Muscle of leg (tissue), 11 donors: ENCODE data around the gene PFKM. TPM values are rescaled to one million over a fixed set of nuclear protein-coding genes. Genes with fewer than 3 reads are reported as not detected.

Experiments
- DNase-seq: peaks from one replicate; pipeline ENCODE4 v3.0.0; 2013
- H3K27ac ChIP-seq: one replicate; pipeline ENCODE4 v1.5.1; 2013; ENCODE audit warnings: mild to moderate bottlenecking, low read length, control low read depth
- H3K27me3 ChIP-seq: one replicate; pipeline ENCODE4 v1.6.1; 2013; ENCODE audit warnings: low read length; ENCODE audit not compliant: control insufficient read depth, insufficient read depth
- H3K36me3 ChIP-seq: one replicate; pipeline ENCODE4 v1.6.1; 2013; ENCODE audit warnings: low read length; ENCODE audit not compliant: control insufficient read depth, insufficient read depth
- H3K4me1 ChIP-seq: one replicate; pipeline ENCODE4 v1.6.1; 2013; ENCODE audit warnings: low read length; ENCODE audit not compliant: control insufficient read depth, insufficient read depth
- H3K4me3 ChIP-seq: one replicate; pipeline ENCODE4 v1.5.1; 2013; ENCODE audit warnings: low read length, control low read depth
- H3K9me3 ChIP-seq: replicated peaks from 2 replicates; pipeline ENCODE4 v1.6.1; 2013; ENCODE audit warnings: low read depth, low read length; ENCODE audit not compliant: control insufficient read depth
- WGBS: methylation state at CpG from one replicate; pipeline ENCODE4 v1.1.5; 2013; ENCODE audit warnings: missing lambda C conversion rate; ENCODE audit not compliant: insufficient coverage; 5-methylcytosine and 5-hydroxymethylcytosine counted together
- polyA plus RNA-seq, 8 donors: library from polyadenylated mRNA; unstranded; fragments of 120-200 nt; gene quantifications; one replicate each; pipeline versions ENCODE4 v1.2.1 to v1.2.3, GENCODE V29; 2013; ENCODE audit warnings: inconsistent platforms in 1 of 8, low replicate concordance in 1 of 8; ENCODE audit not compliant: insufficient read length in 8 of 8, insufficient read depth in 1 of 8
- total RNA-seq: library from RNA; stranded (reverse); fragments of 120-200 nt; gene quantifications from one replicate; pipeline ENCODE4 v1.2.4, GENCODE V29; 2013

Gene PFKM
- total and polyA plus RNA-seq, 9 donors, result 187 to 287 (median 242) TPM

- DNase-seq, result no peak
- no peaks in the 10 kb centered on the region for H3K27me3 ChIP-seq
- no peak overlapping the region for H3K4me3 ChIP-seq
- H3K27ac ChIP-seq, result no peak overlapping the region
- no peaks in the 10 kb centered on the region for H3K4me1 ChIP-seq
- H3K9me3 ChIP-seq, result no peaks in the 10 kb centered on the region
- WGBS, result 96% methylated on average over 2 of the region's 5 CpGs
- H3K36me3 ChIP-seq, result peaks cover 18% of the 10 kb centered on the region
Measured at GRCh38 chr12:48078901-48079300, 40.3 kb upstream of the PFKM start.

GRCh38 chr12:48080285-48080684 lies 38.9 kb upstream of the PFKM start:
- no peak overlapping the region for H3K27ac ChIP-seq
- H3K27me3 ChIP-seq, result no peaks in the 10 kb centered on the region
- no peak overlapping the region for H3K4me3 ChIP-seq
- no peaks in the 10 kb centered on the region for H3K9me3 ChIP-seq
- no CpG with 5 or more reads among the region's 5 CpGs for WGBS
- no peaks in the 10 kb centered on the region for H3K4me1 ChIP-seq
- peaks cover 21% of the 10 kb centered on the region for H3K36me3 ChIP-seq
- DNase-seq, result no peak

GRCh38 chr12:48080821-48081220 lies 38.3 kb upstream of the PFKM start:
- no peak for DNase-seq

GRCh38 chr12:48084066-48084465 lies 35.1 kb upstream of the PFKM start:
- peaks cover 37% of the 10 kb centered on the region for H3K36me3 ChIP-seq
- no peaks in the 10 kb centered on the region for H3K4me1 ChIP-seq
- H3K4me3 ChIP-seq, result no peak overlapping the region
- H3K27ac ChIP-seq, result no peak overlapping the region
- H3K9me3 ChIP-seq, result no peaks in the 10 kb centered on the region
- DNase-seq, result peak; percentile 32
- no CpG with 5 or more reads among the region's 1 CpG for WGBS
- no peaks in the 10 kb centered on the region for H3K27me3 ChIP-seq

More at GRCh38 chr12:48080821-48081220, 38.3 kb upstream of the PFKM start:
- Histone ChIP-seq H3K27ac (no peak overlapping the region), H3K9me3 (no peaks in the 10 kb centered on the region), H3K27me3 (no peaks in the 10 kb centered on the region), H3K36me3 (peaks cover 26% of the 10 kb centered on the region), H3K4me3 (no peak overlapping the region), H3K4me1 (no peaks in the 10 kb centered on the region)
- no CpG with 5 or more reads among the region's 3 CpGs for WGBS

- DNase-seq, result no peak
- H3K4me1 ChIP-seq, result no peaks in the 10 kb centered on the region
- 80% methylated on average over 7 of the region's 12 CpGs for WGBS
- peaks cover 39% of the 10 kb centered on the region for H3K36me3 ChIP-seq
- H3K4me3 ChIP-seq, result no peak overlapping the region
- H3K27ac ChIP-seq, result no peak overlapping the region
- H3K27me3 ChIP-seq, result no peaks in the 10 kb centered on the region
- H3K9me3 ChIP-seq, result no peaks in the 10 kb centered on the region
Measured at GRCh38 chr12:48084841-48085460, 34.2 kb upstream of the PFKM start.

- Histone ChIP-seq H3K36me3 (peaks cover 38% of the 10 kb centered on the region), H3K9me3 (no peaks in the 10 kb centered on the region), H3K27ac (no peak overlapping the region), H3K27me3 (no peaks in the 10 kb centered on the region), H3K4me3 (no peak overlapping the region), H3K4me1 (no peaks in the 10 kb centered on the region)
- no peak for DNase-seq
- WGBS, result no CpG with 5 or more reads among the region's 3 CpGs
Measured at GRCh38 chr12:48086327-48086726, 32.8 kb upstream of the PFKM start.

GRCh38 chr12:48092611-48093010 lies 26.6 kb upstream of the PFKM start:
- Histone ChIP-seq H3K27ac (no peak overlapping the region), H3K4me1 (no peaks in the 10 kb centered on the region), H3K9me3 (no peaks in the 10 kb centered on the region), H3K36me3 (peaks cover 34% of the 10 kb centered on the region), H3K27me3 (no peaks in the 10 kb centered on the region), H3K4me3 (no peak overlapping the region)
- no CpG with 5 or more reads among the region's 1 CpG for WGBS
- DNase-seq, result peak; percentile 25

- Histone ChIP-seq H3K27me3 (no peaks in the 10 kb centered on the region), H3K4me3 (peak overlapping the region; percentile 1), H3K27ac (no peak overlapping the region), H3K4me1 (peaks cover 10% of the 10 kb centered on the region), H3K9me3 (no peaks in the 10 kb centered on the region), H3K36me3 (no peaks in the 10 kb centered on the region)
- DNase-seq, result no peak
- 67% methylated on average over 1 of the region's 4 CpGs for WGBS
Measured at GRCh38 chr12:48104531-48104930, 14.6 kb upstream of the PFKM start.

GRCh38 chr12:48105321-48105866 lies 13.8 kb upstream of the PFKM start:
- Histone ChIP-seq H3K4me1 (peaks cover 10% of the 10 kb centered on the region), H3K9me3 (no peaks in the 10 kb centered on the region), H3K4me3 (peak overlapping the region; percentile 79), H3K27me3 (peaks cover under 1% of the 10 kb centered on the region), H3K36me3 (no peaks in the 10 kb centered on the region), H3K27ac (peak overlapping the region; percentile 99)
- under 1% methylated on average over 22 of the region's 30 CpGs for WGBS
- no peak for DNase-seq

GRCh38 chr12:48105867-48106680 lies 13.1 kb upstream of the PFKM start, which contains the start of gene SENP1:
Gene SENP1, minus strand, starts transcription at chr12:48106079. Its CDS starts 4,607 bp downstream, at chr12:48101472.
- peaks cover 2% of the 10 kb centered on the region for H3K27me3 ChIP-seq
- no peaks in the 10 kb centered on the region for H3K36me3 ChIP-seq
- peaks cover 10% of the 10 kb centered on the region for H3K4me1 ChIP-seq
- no peaks in the 10 kb centered on the region for H3K9me3 ChIP-seq
- H3K27ac ChIP-seq, result peak within 1 kb of the TSS; percentile 99
- DNase-seq, result peak; percentile 94
- WGBS, result under 1% methylated on average over 38 of the region's 53 CpGs
- peak within 1 kb of the TSS; percentile 79 for H3K4me3 ChIP-seq
